22Rv1 (cell line): Measurements from ENCODE around the gene PKIG.

Experiments used
- ZFX ChIP-seq: fragments of 450-650 bp; IDR thresholded peaks from 2 replicates; pipeline ENCODE4 v1.6.1; 2017; ENCODE audit warnings: antibody characterized with exemption, borderline replicate concordance
- TF ChIP-seq, protein P1 (sequence below): fragments of 450-650 bp; IDR thresholded peaks from 2 replicates; pipeline ENCODE4 v1.5.1; 2017; ENCODE audit warnings: mild to moderate bottlenecking

DNA sequence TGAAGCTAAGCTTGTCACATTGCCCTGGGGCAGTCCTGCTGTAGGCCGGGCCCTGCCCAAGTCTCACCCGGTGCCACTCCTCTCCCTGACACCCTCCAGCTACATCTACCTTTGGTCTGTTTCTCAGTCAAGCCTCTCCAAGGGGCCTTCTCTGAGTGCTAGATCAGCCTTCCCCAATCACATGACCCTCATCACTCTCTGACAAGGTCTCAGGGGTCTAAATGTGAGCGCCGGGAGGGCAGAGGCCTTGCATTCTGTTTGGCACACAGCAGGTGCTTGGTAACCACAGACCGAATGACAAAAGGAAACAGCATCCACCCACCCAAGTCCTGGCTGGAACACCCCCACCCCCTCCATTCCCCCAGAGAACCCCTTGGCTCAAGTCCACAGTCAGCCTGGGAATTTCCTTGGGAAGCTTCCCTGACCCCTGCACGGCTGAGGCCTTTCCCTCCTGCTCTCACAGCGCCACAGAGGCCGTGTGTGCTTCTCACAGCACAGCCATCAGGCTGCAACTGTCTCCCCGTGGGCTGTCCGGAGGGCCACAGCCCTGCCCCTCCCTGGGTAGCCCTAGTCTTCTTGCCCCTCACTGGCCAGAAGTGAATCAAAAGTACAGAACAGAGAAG, 32.9 kb downstream of the PKIG start:
- TF ChIP-seq, protein P1, sequence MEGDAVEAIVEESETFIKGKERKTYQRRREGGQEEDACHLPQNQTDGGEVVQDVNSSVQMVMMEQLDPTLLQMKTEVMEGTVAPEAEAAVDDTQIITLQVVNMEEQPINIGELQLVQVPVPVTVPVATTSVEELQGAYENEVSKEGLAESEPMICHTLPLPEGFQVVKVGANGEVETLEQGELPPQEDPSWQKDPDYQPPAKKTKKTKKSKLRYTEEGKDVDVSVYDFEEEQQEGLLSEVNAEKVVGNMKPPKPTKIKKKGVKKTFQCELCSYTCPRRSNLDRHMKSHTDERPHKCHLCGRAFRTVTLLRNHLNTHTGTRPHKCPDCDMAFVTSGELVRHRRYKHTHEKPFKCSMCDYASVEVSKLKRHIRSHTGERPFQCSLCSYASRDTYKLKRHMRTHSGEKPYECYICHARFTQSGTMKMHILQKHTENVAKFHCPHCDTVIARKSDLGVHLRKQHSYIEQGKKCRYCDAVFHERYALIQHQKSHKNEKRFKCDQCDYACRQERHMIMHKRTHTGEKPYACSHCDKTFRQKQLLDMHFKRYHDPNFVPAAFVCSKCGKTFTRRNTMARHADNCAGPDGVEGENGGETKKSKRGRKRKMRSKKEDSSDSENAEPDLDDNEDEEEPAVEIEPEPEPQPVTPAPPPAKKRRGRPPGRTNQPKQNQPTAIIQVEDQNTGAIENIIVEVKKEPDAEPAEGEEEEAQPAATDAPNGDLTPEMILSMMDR = no peak
- no peak for TF ChIP-seq ZFX
